ENCODE data around the gene SMIM5. TPM values are rescaled to one million over a fixed set of nuclear protein-coding genes. Genes with fewer than 3 reads are reported as not detected.

SMIM5 gene
- total RNA-seq, 4 donors from 2014 or later, result 7.1 to 11.9 (median 9.5) TPM

DNA sequence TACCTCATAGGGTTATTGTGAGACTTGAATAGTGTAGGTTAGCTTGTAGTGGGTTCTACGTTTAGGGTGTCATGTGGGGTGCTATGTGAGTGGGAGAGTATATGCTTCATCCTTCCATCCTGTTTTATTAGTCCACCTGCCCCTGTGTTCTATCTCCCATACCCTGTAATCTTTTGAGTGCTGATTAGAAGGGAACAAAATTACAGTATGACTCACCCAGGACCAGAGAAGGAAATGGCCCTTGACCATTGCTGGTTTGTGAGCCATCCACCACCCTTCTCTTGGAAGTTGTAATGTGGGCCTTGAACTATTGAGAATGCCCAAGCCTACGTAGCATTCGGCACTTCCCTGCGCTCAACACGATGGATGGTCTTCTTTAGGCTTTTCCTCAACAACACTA is 51.0 kb downstream of the SMIM5 start:
- intact Hi-C loops (cut with DNase I; ENCODE audit: low total_unique reads), result no loop called here
- no peak for DNase-seq (ENCODE audit: low spot score in 2 of 2)
- no peak overlapping the region for H3K4me3 ChIP-seq (ENCODE audit: low read depth, poor library complexity, severe bottlenecking)
- 89 to 94% methylated on average over 5 of the region's 5 CpGs for WGBS, 2 donors
- TF ChIP-seq POLR2A (IDR thresholded peaks at IDR 0.05), result no peak
- no peak for TF ChIP-seq CTCF (IDR thresholded peaks at IDR 0.05)

DNA sequence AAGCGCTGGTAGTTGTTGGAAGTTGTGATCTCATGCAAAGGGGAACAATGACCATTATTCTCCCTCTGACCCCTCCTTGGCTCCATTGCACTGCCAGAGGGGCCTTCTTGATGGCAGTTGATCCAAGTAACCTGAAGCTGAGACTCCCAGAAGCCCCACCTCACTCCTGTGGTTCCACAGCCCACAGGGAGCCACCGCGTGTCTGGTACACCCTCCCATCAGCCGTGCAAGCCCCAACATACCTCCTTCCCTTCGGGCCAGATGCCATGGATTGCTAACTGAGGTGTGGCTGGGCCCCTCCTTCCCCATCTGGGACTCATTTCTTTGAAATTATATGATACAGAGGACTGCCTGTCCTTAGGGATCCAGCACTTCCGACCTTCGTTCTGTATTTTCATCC is 51.7 kb downstream of the SMIM5 start:
- intact Hi-C loops (cut with DNase I; ENCODE audit: low total_unique reads), result no loop called here
- no peak overlapping the region for H3K4me3 ChIP-seq (ENCODE audit: low read depth, poor library complexity, severe bottlenecking)
- TF ChIP-seq CTCF (IDR thresholded peaks at IDR 0.05) (no peak), POLR2A (IDR thresholded peaks at IDR 0.05) (no peak)
- 22 to 27% methylated on average over 7 of the region's 7 CpGs for WGBS, 2 donors
- DNase-seq (ENCODE audit: low spot score in 2 of 2), result peak in 1 of 2 donors; percentile 77

- no peak for DNase-seq (ENCODE audit: low spot score in 2 of 2)
- H3K4me3 ChIP-seq (ENCODE audit: low read depth, poor library complexity, severe bottlenecking), result no peak overlapping the region
- no peak for TF ChIP-seq CTCF (IDR thresholded peaks at IDR 0.05)
- no peak for TF ChIP-seq POLR2A (IDR thresholded peaks at IDR 0.05)
- WGBS, 2 donors, result 33 to 38% methylated on average over 3 of the region's 3 CpGs
- intact Hi-C loops (cut with DNase I; ENCODE audit: low total_unique reads), result no loop called here
These were observed 52.3 kb downstream of the SMIM5 start for GRCh38 chr17:75685499-75685898.

- WGBS, 2 donors, result 30 to 37% methylated on average over 11 of the region's 11 CpGs
- TF ChIP-seq CTCF (IDR thresholded peaks at IDR 0.05) (no peak), POLR2A (IDR thresholded peaks at IDR 0.05) (no peak)
- intact Hi-C loops (cut with DNase I; ENCODE audit: low total_unique reads), result no loop called here
- H3K4me3 ChIP-seq (ENCODE audit: low read depth, poor library complexity, severe bottlenecking), result no peak overlapping the region
- DNase-seq (ENCODE audit: low spot score in 2 of 2), result no peak
These were observed 55.1 kb downstream of the SMIM5 start for GRCh38 chr17:75688209-75688825.

- 41 to 54% methylated on average over 6 of the region's 6 CpGs for WGBS, 2 donors
- H3K4me3 ChIP-seq (ENCODE audit: low read depth, poor library complexity, severe bottlenecking), result no peak overlapping the region
- DNase-seq (ENCODE audit: low spot score in 2 of 2), result no peak
- TF ChIP-seq POLR2A (IDR thresholded peaks at IDR 0.05), result no peak
- TF ChIP-seq CTCF (IDR thresholded peaks at IDR 0.05), result no peak
- intact Hi-C loops (cut with DNase I; ENCODE audit: low total_unique reads), result no loop called here
These were observed 56.2 kb downstream of the SMIM5 start for GRCh38 chr17:75689441-75689873.

Other genes with a start within 250 kb of the SMIM5 start
- 10 to 100 TPM; 55.1 to 96.5 (median 75.4) TPM for gene GRB2, start 227.8 kb upstream of the SMIM5 start, total RNA-seq
- gene TMEM94, start 176.8 kb upstream of the SMIM5 start, total RNA-seq, result 100 to 1,000 TPM in 1 of 4 donors, 10 to 100 TPM in 3; 39.3 to 103 (median 79.0) TPM
- 10 to 100 TPM; 11.7 to 23.2 (median 17.8) TPM for gene CASKIN2, start 117.9 kb upstream of the SMIM5 start, total RNA-seq
- gene TSEN54, start 116.9 kb upstream of the SMIM5 start, total RNA-seq, result 10 to 100 TPM; 42.7 to 70.8 (median 50.8) TPM
- 10 to 100 TPM; 57.3 to 96.0 (median 79.6) TPM for gene LLGL2, start 107.7 kb upstream of the SMIM5 start, total RNA-seq
- gene MYO15B, start 45.6 kb upstream of the SMIM5 start, total RNA-seq, result 100 to 1,000 TPM in 1 of 4 donors, 10 to 100 TPM in 3; 32.1 to 103 (median 38.9) TPM
- 10 to 100 TPM; 50.8 to 76.3 (median 60.5) TPM for gene RECQL5, start 33.7 kb downstream of the SMIM5 start, total RNA-seq
- 10 to 100 TPM; 54.0 to 85.1 (median 74.1) TPM for gene SAP30BP, start 33.9 kb downstream of the SMIM5 start, total RNA-seq
- 100 to 1,000 TPM; 371 to 689 (median 435) TPM for gene ITGB4, start 88.0 kb downstream of the SMIM5 start, total RNA-seq
- 10 to 100 TPM; 20.6 to 31.0 (median 28.9) TPM for gene GALK1, start 131.8 kb downstream of the SMIM5 start, total RNA-seq
- gene UNK, start 151.4 kb downstream of the SMIM5 start, total RNA-seq, result 10 to 100 TPM; 26.5 to 42.5 (median 31.9) TPM
- gene UNC13D, start 211.0 kb downstream of the SMIM5 start, total RNA-seq, result 1 to 10 TPM; 5.0 to 9.1 (median 7.6) TPM
- 100 to 1,000 TPM in 2 of 4 donors, 10 to 100 TPM in 2; 74.2 to 149 (median 93.8) TPM for gene WBP2, start 221.9 kb downstream of the SMIM5 start, total RNA-seq
- 10 to 100 TPM; 33.2 to 62.5 (median 41.5) TPM for gene TRIM47, start 245.1 kb downstream of the SMIM5 start, total RNA-seq